ENCODE results near the gene COL25A1. TPM values are rescaled to one million over a fixed set of nuclear protein-coding genes. Genes with fewer than 3 reads are reported as not detected.
"Not testable (repeated sequence)": the region's sequence is repeated elsewhere in the genome, so short reads cannot be mapped to it uniquely, and the experiment has no call there.

The COL25A1 gene
- total and polyA plus RNA-seq, 2 donors (not counting 3 experiments of a cell fraction or from before 2014, with no cell fraction given): 0.21 to 3.5 TPM

DNA sequence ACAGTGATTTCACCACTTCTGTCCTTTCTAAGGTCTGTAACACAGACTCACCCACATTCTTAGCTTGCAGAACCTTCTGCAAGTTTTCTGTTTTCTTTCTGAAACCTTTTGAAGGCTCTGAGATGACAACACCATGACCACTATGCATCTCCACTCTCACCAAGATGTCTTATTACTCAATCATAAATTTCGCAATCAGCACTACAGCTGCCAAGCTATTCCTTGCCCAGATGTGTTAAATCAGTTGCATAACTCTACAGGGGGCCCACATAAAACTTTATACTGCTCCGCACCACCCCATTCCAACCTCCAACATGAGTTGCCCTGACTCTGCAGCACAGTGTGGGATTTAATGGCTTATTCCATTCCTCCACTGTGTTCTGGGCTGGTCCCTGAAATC is 229.9 kb downstream of the COL25A1 start:
- dilution Hi-C loops (cut with MboI; ENCODE audit: extremely low pct_ligation_motif_present, low sequenced_read_pairs) (no loop called here), intact Hi-C loops (cut with micrococcal nuclease) (no loop called here)
- no peaks in the 10 kb centered on the region for H3K9me1 ChIP-seq (replicated peaks; ENCODE audit: control insufficient read depth, extremely low read depth, insufficient read depth, low read length)
- H2AFZ ChIP-seq (ENCODE audit: low read depth, low read length): no peak overlapping the region
- no peaks in the 10 kb centered on the region for H3K27me3 ChIP-seq (ENCODE audit: control insufficient read depth in 2 of 2, insufficient read depth in 2 of 2, low read length in 2 of 2)
- no peak for TF ChIP-seq POLR2A (IDR thresholded peaks at IDR 0.05; ENCODE audit: low read depth, low read length)
- TF ChIP-seq JUN (IDR thresholded peaks at IDR 0.05; ENCODE audit: borderline replicate concordance, insufficient read depth, insufficient read length, low read depth): no peak
- H3K4me1 ChIP-seq (ENCODE audit: control insufficient read depth, extremely low read depth, insufficient read depth, low read length): no peaks in the 10 kb centered on the region
- no peaks in the 10 kb centered on the region for H3K9me3 ChIP-seq (replicated peaks; ENCODE audit: control insufficient read depth, insufficient read depth, low read length)
- H3K27ac ChIP-seq (ENCODE audit: insufficient read depth, low read depth, low read length): no peak overlapping the region
- H3K79me2 ChIP-seq (ENCODE audit: control insufficient read depth, insufficient read depth, low read length): no peaks in the 10 kb centered on the region
- H3K9ac ChIP-seq (replicated peaks; ENCODE audit: extremely low read depth, insufficient read depth, low read length): no peak overlapping the region
- no peak overlapping the region for H3K4me2 ChIP-seq (ENCODE audit: insufficient read depth, low read length)
- CTCF ChIA-PET: no interaction called here
- no TSS peak for BruUV-seq (replicated peaks)
- no peaks in the 10 kb centered on the region for H4K20me1 ChIP-seq (replicated peaks; ENCODE audit: control insufficient read depth, extremely low read depth, insufficient read depth, low read length)
- FAIRE-seq (no peak), DNase-seq (ENCODE audit: low read depth, low spot score) (no peak)
- no peaks in the 10 kb centered on the region for H3K36me3 ChIP-seq (ENCODE audit: control insufficient read depth in 2 of 2, extremely low read depth in 1 of 2, insufficient read depth in 2 of 2, low read length in 2 of 2)
- H3K4me3 ChIP-seq (replicated peaks in 1 of 3; ENCODE audit: insufficient read depth in 1 of 3, low read depth in 1 of 3, low read length in 3 of 3): no peak overlapping the region
- POLR2A ChIA-PET: no interaction called here

- POLR2A ChIA-PET; CTCF ChIA-PET; H2AFZ ChIP-seq (ENCODE audit: low read depth, low read length): not testable (repeated sequence)
Observed at GRCh38 chr4:109070677-109071076, 231.8 kb downstream of the COL25A1 start.

More at GRCh38 chr4:109070677-109071076, 231.8 kb downstream of the COL25A1 start:
- H3K4me2 ChIP-seq (ENCODE audit: insufficient read depth, low read length); H3K79me2 ChIP-seq (ENCODE audit: control insufficient read depth, insufficient read depth, low read length); H3K9ac ChIP-seq (replicated peaks; ENCODE audit: extremely low read depth, insufficient read depth, low read length); H3K36me3 ChIP-seq (ENCODE audit: control insufficient read depth in 2 of 2, extremely low read depth in 1 of 2, insufficient read depth in 2 of 2, low read length in 2 of 2); H3K27me3 ChIP-seq (ENCODE audit: control insufficient read depth in 2 of 2, insufficient read depth in 2 of 2, low read length in 2 of 2); dilution Hi-C loops (cut with MboI; ENCODE audit: extremely low pct_ligation_motif_present, low sequenced_read_pairs); H4K20me1 ChIP-seq (replicated peaks; ENCODE audit: control insufficient read depth, extremely low read depth, insufficient read depth, low read length); DNase-seq (ENCODE audit: low read depth, low spot score); H3K9me3 ChIP-seq (replicated peaks; ENCODE audit: control insufficient read depth, insufficient read depth, low read length); H3K4me1 ChIP-seq (ENCODE audit: control insufficient read depth, extremely low read depth, insufficient read depth, low read length); FAIRE-seq; H3K9me1 ChIP-seq (replicated peaks; ENCODE audit: control insufficient read depth, extremely low read depth, insufficient read depth, low read length); H3K4me3 ChIP-seq (replicated peaks in 1 of 3; ENCODE audit: insufficient read depth in 1 of 3, low read depth in 1 of 3, low read length in 3 of 3); intact Hi-C loops (cut with micrococcal nuclease); BruUV-seq (replicated peaks); H3K27ac ChIP-seq (ENCODE audit: insufficient read depth, low read depth, low read length): not testable (repeated sequence)
